GM21367 (cell line): ENCODE data around the gene BCL3.
"Not testable (repeated sequence)": the region's sequence is repeated elsewhere in the genome, so short reads cannot be mapped to it uniquely, and the experiment has no call there.

Experiments used
- ATAC-seq: cut with Tn5 transposase; IDR thresholded peaks from one replicate; pipeline ENCODE4 v1.9.1; 2021; ENCODE audit not compliant: unreplicated experiment

BCL3 gene

GRCh38 chr19:44748426-44749254 lies at the start of gene BCL3:
Gene BCL3 (plus strand): TSS chr19:44748708. CDS start chr19:44748791, 83 bp downstream.
- ATAC-seq = no peak

- no peak for ATAC-seq
These were observed 48.0 kb upstream of the BCL3 start for GRCh38 chr19:44700547-44700946.

- no peak for ATAC-seq
These were observed 47.3 kb upstream of the BCL3 start for GRCh38 chr19:44701228-44701627.

GRCh38 chr19:44702551-44703176 lies 45.8 kb upstream of the BCL3 start:
- ATAC-seq = no peak

GRCh38 chr19:44703336-44704078 lies 45.0 kb upstream of the BCL3 start:
- no peak for ATAC-seq

GRCh38 chr19:44704982-44705381 lies 43.5 kb upstream of the BCL3 start:
- ATAC-seq = no peak

- ATAC-seq = no peak
These were observed 43.0 kb upstream of the BCL3 start for GRCh38 chr19:44705502-44706010.

GRCh38 chr19:44706506-44707236 lies 41.8 kb upstream of the BCL3 start:
- ATAC-seq = no peak

- ATAC-seq = no peak
These were observed 40.7 kb upstream of the BCL3 start for GRCh38 chr19:44707794-44708193.

- no peak for ATAC-seq
These were observed 39.6 kb upstream of the BCL3 start for GRCh38 chr19:44708940-44709339.

- ATAC-seq = not testable (repeated sequence)
These were observed 38.9 kb upstream of the BCL3 start for GRCh38 chr19:44709434-44710266.

- ATAC-seq = no peak
These were observed 38.0 kb upstream of the BCL3 start for GRCh38 chr19:44710483-44710882.

GRCh38 chr19:44712864-44713515 lies 35.5 kb upstream of the BCL3 start:
- ATAC-seq = no peak

GRCh38 chr19:44714597-44715169 lies 33.8 kb upstream of the BCL3 start:
- no peak for ATAC-seq

- no peak for ATAC-seq
These were observed 30.9 kb upstream of the BCL3 start for GRCh38 chr19:44717603-44718002.

- ATAC-seq = no peak
These were observed 29.9 kb upstream of the BCL3 start for GRCh38 chr19:44718441-44719261.

GRCh38 chr19:44719262-44719701 lies 29.2 kb upstream of the BCL3 start:
- ATAC-seq = no peak

GRCh38 chr19:44720396-44720795 lies 28.1 kb upstream of the BCL3 start:
- ATAC-seq = not testable (repeated sequence)
